Memory B cell (primary cell): ENCODE measurements around the gene SKOR1.

Source experiments
- ATAC-seq: fragments of 150-1000 bp; cut with Tn5 transposase; 2 replicates; pipeline ENCODE4 v1.10.0; 2021; ENCODE audit warnings: low read depth, mild to moderate bottlenecking, moderate library complexity
- DNase-seq, 2 donors: peaks; one replicate each; pipeline ENCODE4 v3.0.0; 2022; ENCODE audit warnings: low spot score in 2 of 2
- H3K27ac Mint-ChIP-seq: one replicate; pipeline ENCODE4 v1.8.0; 2022; ENCODE audit warnings: mild to moderate bottlenecking, moderate library complexity, mixed read lengths
- H3K27me3 Mint-ChIP-seq: one replicate; pipeline ENCODE4 v1.8.0; 2022; ENCODE audit warnings: mixed read lengths
- H3K36me3 Mint-ChIP-seq: one replicate; pipeline ENCODE4 v1.8.0; 2022; ENCODE audit warnings: mild to moderate bottlenecking, mixed read lengths
- H3K4me1 Mint-ChIP-seq: one replicate; pipeline ENCODE4 v1.8.0; 2022; ENCODE audit warnings: mixed read lengths
- H3K4me3 Mint-ChIP-seq: one replicate; pipeline ENCODE4 v1.8.0; 2022; ENCODE audit warnings: mild to moderate bottlenecking, moderate library complexity, mixed read lengths
- H3K9me3 Mint-ChIP-seq: one replicate; pipeline ENCODE4 v1.8.0; 2022; ENCODE audit warnings: mixed read lengths

The SKOR1 gene

DNA sequence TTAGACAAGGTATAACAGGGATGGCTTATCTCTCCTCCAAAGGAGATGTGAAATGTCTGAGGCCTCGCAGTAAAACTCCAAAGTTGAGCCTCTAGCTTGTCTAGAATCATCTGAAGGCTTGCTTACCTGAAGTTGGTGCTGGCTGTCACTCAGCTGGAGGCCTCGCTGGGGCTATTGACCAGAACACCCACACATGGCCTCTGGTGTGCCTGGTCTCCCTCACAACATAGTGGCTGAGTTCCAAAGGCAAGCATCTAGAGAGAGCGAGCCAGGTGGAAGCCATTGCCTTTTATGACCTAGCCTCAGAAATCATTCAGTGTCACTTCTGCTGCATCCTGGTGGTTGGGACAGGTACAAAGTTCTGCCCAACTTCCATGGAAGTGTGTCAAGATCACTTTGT lies 31.9 kb downstream of the SKOR1 start:
- Mint-ChIP-seq H3K27me3 (peaks cover 2% of the 10 kb centered on the region), H3K9me3 (no peaks in the 10 kb centered on the region), H3K4me3 (no peak overlapping the region), H3K4me1 (peaks cover 13% of the 10 kb centered on the region), H3K27ac (no peak overlapping the region), H3K36me3 (no peaks in the 10 kb centered on the region)
- ATAC-seq (no peak), DNase-seq (no peak)

DNA sequence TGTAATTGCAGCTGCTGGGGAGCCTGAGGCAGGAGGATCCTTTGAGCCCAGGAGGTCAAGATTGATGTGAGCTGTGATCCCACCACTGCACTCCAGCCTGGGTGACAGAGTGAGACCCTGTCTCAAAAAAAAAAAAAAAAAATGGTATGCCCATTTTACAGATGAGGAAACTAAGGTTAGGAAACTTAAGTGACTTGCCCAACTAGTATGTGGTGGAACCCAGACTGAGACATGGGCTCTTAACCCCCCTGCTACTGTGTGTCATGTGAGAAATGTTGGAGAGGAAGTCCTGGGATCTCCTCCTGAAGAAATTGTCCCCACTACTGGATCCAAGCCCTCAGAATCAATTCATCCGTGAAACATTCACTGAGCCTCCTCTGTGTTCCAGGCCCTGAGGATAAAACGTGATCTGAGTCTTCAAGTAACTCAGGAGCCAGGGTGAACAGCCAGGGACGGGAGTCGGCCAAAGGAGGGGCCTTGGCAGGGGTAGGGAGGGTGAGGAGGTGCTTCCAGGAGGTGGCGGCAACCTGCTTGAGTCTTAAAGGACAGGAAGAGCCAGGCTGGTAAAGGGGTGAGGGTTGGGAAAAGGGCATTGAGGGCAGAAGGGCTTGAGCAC lies 34.1 kb downstream of the SKOR1 start:
- Mint-ChIP-seq H3K27ac (no peak overlapping the region), H3K36me3 (no peaks in the 10 kb centered on the region), H3K4me3 (no peak overlapping the region), H3K4me1 (peaks cover 15% of the 10 kb centered on the region), H3K9me3 (no peaks in the 10 kb centered on the region), H3K27me3 (peaks cover 2% of the 10 kb centered on the region)
- no peak for DNase-seq
- no peak for ATAC-seq

- Mint-ChIP-seq H3K36me3 (no peaks in the 10 kb centered on the region), H3K9me3 (no peaks in the 10 kb centered on the region), H3K4me1 (peaks cover 15% of the 10 kb centered on the region), H3K4me3 (no peak overlapping the region), H3K27me3 (peaks cover 7% of the 10 kb centered on the region), H3K27ac (no peak overlapping the region)
- no peak for DNase-seq
- no peak for ATAC-seq
These were observed 36.7 kb downstream of the SKOR1 start for GRCh38 chr15:67861983-67862382.

DNA sequence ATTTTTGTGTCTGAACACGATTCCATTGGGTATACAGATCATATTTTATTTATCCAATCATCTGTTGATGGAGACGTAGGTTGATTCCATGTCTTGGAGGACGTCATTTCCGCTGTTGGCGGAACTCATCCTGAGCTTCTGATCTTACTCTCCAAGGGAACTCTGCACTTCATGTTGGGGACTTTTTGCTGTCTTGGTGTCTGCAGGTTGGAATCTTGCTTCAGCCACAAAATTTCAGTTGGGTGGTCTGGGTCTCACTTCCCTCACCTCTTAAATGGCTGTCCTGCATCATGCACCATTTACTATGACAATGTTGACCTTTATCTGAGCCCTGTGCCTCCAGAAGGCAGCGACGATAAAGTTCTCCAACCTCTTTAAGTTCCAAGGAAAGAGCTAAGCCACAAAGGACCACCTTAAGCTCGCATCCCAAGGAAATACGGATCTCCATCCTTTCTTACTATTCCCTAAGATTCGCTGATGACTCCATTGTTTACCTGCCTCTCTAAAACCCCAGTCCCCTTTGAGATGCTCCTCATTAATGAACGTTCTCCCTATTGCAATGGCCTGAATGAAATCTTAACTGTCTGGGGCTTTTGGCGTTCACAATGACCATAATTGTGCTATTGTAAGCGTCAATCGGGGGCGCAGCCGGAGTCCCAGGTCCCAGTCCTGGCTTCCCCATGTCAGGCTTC lies 37.6 kb downstream of the SKOR1 start:
- no peaks in the 10 kb centered on the region for H3K36me3 Mint-ChIP-seq
- H3K9me3 Mint-ChIP-seq = no peaks in the 10 kb centered on the region
- peaks cover 7% of the 10 kb centered on the region for H3K27me3 Mint-ChIP-seq
- H3K27ac Mint-ChIP-seq = peak overlapping the region; percentile 78
- peaks cover 15% of the 10 kb centered on the region for H3K4me1 Mint-ChIP-seq
- H3K4me3 Mint-ChIP-seq = peak overlapping the region; percentile 61
- ATAC-seq = peak; percentile 66
- no peak for DNase-seq

DNA sequence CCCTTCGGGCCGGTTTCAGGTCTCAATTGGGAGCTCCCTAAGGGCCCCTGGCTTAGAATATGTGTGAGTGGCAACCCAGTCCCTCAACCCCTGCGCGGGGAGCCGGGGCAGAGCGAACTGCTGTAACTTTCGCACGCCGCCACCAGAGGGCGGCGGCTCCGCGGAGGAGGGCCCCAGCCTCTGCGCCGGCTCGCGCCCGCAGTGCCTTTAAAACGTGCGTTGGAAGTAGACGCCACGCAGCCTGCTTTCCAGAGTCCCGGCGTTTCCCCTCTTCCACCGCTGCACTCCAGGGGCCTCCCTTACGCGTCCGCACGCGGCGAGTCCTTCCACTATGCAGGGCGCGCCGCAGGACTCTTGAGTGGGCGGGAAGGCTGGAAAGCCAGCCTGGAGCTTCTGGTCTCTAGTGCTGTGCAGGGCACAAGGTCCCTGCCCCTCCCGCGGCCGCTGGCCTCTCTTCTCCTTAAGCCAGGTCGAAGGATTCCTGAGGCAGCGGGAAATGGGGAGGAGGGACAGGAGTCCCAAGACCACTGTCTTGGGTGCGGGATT lies 38.2 kb downstream of the SKOR1 start:
- H3K4me3 Mint-ChIP-seq = peak overlapping the region; percentile 61
- peaks cover 7% of the 10 kb centered on the region for H3K27me3 Mint-ChIP-seq
- no peaks in the 10 kb centered on the region for H3K36me3 Mint-ChIP-seq
- peak overlapping the region; percentile 78 for H3K27ac Mint-ChIP-seq
- peaks cover 15% of the 10 kb centered on the region for H3K4me1 Mint-ChIP-seq
- no peaks in the 10 kb centered on the region for H3K9me3 Mint-ChIP-seq
- DNase-seq (peak; percentile 73), ATAC-seq (peak; percentile 93)

- Mint-ChIP-seq H3K9me3 (no peaks in the 10 kb centered on the region), H3K27ac (no peak overlapping the region), H3K4me3 (no peak overlapping the region), H3K4me1 (peaks cover 10% of the 10 kb centered on the region), H3K36me3 (peaks cover 3% of the 10 kb centered on the region), H3K27me3 (peaks cover 7% of the 10 kb centered on the region)
- ATAC-seq = no peak
- no peak for DNase-seq
These were observed 40.0 kb downstream of the SKOR1 start for GRCh38 chr15:67865331-67865730.

GRCh38 chr15:67865766-67866165 lies 40.5 kb downstream of the SKOR1 start:
- DNase-seq (no peak), ATAC-seq (no peak)
- Mint-ChIP-seq H3K27me3 (peaks cover 7% of the 10 kb centered on the region), H3K36me3 (peaks cover 3% of the 10 kb centered on the region), H3K4me1 (peaks cover 9% of the 10 kb centered on the region), H3K4me3 (no peak overlapping the region), H3K9me3 (no peaks in the 10 kb centered on the region), H3K27ac (no peak overlapping the region)

- Mint-ChIP-seq H3K4me1 (no peaks in the 10 kb centered on the region), H3K27ac (no peak overlapping the region), H3K4me3 (no peak overlapping the region), H3K9me3 (peaks cover 10% of the 10 kb centered on the region), H3K27me3 (peaks cover 13% of the 10 kb centered on the region), H3K36me3 (peaks cover 6% of the 10 kb centered on the region)
- ATAC-seq = no peak
- no peak for DNase-seq
These were observed 44.4 kb downstream of the SKOR1 start for GRCh38 chr15:67869701-67870100.

GRCh38 chr15:67870868-67871408 lies 45.6 kb downstream of the SKOR1 start:
- peaks cover 11% of the 10 kb centered on the region for H3K27me3 Mint-ChIP-seq

GRCh38 chr15:67873777-67874176 lies 48.5 kb downstream of the SKOR1 start:
- Mint-ChIP-seq H3K9me3 (peaks cover 10% of the 10 kb centered on the region), H3K4me1 (no peaks in the 10 kb centered on the region), H3K27me3 (peaks cover 10% of the 10 kb centered on the region), H3K4me3 (no peak overlapping the region), H3K36me3 (peaks cover 6% of the 10 kb centered on the region), H3K27ac (no peak overlapping the region)
- ATAC-seq = no peak
- DNase-seq = no peak

More at GRCh38 chr15:67870868-67871408, 45.6 kb downstream of the SKOR1 start:
- DNase-seq (no peak), ATAC-seq (no peak)
- Mint-ChIP-seq H3K4me3 (no peak overlapping the region), H3K36me3 (peaks cover 6% of the 10 kb centered on the region), H3K9me3 (peaks cover 10% of the 10 kb centered on the region), H3K4me1 (no peaks in the 10 kb centered on the region), H3K27ac (no peak overlapping the region)

- DNase-seq (no peak), ATAC-seq (no peak)
- peaks cover 12% of the 10 kb centered on the region for H3K27me3 Mint-ChIP-seq
- H3K4me1 Mint-ChIP-seq = peaks cover 3% of the 10 kb centered on the region
- H3K9me3 Mint-ChIP-seq = peaks cover 3% of the 10 kb centered on the region
- no peak overlapping the region for H3K27ac Mint-ChIP-seq
- H3K36me3 Mint-ChIP-seq = peaks cover 3% of the 10 kb centered on the region
- H3K4me3 Mint-ChIP-seq = no peak overlapping the region
These were observed 53.5 kb downstream of the SKOR1 start for GRCh38 chr15:67878712-67879206.

DNA sequence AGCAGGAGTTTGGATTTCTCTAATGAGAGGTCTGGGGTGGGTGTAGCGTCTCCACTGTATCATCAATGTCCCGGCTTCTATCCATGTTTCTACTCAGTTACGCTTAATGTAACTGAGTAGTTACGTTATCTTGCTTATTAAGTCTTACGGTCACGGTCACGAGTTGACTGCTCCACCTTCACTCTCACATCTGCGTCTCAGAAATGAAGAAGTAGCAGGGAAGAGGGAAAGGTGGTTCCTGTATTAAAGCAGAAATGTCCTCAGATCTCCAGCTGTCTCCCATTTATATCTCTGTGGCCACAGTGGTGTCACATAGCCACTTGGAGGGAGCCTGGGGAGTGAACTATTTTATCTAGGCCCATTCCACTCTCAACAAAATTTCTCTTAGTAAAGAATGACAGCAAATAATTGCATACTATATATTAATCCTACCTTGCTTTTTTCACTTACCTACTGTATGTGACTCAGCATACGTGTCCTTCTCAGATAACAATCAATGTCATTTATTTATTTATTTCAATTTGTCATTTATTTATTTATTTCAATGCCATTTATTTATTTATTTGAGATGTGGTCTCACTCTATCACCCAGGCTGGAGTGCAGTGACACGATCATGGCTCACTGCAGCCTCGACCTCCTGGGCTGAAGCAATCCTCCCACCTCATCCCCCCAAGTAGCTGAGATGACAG lies 54.3 kb downstream of the SKOR1 start:
- no peaks in the 10 kb centered on the region for H3K36me3 Mint-ChIP-seq
- no peak overlapping the region for H3K27ac Mint-ChIP-seq
- DNase-seq (no peak), ATAC-seq (no peak)
- H3K4me1 Mint-ChIP-seq = peaks cover 3% of the 10 kb centered on the region
- no peak overlapping the region for H3K4me3 Mint-ChIP-seq
- no peaks in the 10 kb centered on the region for H3K9me3 Mint-ChIP-seq
- H3K27me3 Mint-ChIP-seq = peaks cover 10% of the 10 kb centered on the region

DNA sequence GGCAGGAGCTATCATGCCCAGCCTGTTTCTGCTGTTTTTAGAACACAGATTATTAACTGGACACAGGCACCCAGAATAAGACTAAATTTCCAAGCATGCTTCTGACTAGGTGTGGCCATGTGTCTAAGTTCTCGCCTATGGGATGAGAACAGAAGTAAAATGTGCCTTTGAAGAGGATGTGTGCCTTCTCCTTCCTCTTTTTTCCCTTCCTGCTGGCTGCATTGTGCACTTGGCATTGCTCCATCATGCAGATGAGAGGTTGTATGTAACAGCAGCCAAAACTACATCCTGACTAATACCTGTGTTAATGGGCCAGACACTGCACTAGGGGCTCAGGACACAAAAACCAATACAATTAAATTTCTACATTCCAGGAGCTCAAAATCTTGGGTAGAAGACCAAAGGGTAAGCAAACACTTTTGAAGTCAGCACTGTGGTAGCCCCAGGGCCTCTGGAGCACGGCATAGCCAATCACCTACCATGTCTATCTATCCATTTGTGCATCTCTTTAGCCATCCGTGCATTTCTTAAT lies 55.4 kb downstream of the SKOR1 start:
- peaks cover 6% of the 10 kb centered on the region for H3K4me1 Mint-ChIP-seq
- no peak for ATAC-seq
- H3K9me3 Mint-ChIP-seq = no peaks in the 10 kb centered on the region
- no peaks in the 10 kb centered on the region for H3K36me3 Mint-ChIP-seq
- H3K27ac Mint-ChIP-seq = no peak overlapping the region
- H3K27me3 Mint-ChIP-seq = peaks cover 14% of the 10 kb centered on the region
- no peak for DNase-seq
- no peak overlapping the region for H3K4me3 Mint-ChIP-seq
